NCI-H774 (cell line): ENCODE results near the gene GFRA4.

Experiments used
- DNase-seq: peaks from one replicate; lab custom pipeline; 2025; lab: John Stamatoyannopoulos, UW

GFRA4 gene, protein sequence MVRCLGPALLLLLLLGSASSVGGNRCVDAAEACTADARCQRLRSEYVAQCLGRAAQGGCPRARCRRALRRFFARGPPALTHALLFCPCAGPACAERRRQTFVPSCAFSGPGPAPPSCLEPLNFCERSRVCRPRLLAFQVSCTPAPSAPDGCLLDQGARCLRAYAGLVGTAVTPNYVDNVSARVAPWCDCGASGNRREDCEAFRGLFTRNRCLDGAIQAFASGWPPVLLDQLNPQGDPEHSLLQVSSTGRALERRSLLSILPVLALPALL

DNA sequence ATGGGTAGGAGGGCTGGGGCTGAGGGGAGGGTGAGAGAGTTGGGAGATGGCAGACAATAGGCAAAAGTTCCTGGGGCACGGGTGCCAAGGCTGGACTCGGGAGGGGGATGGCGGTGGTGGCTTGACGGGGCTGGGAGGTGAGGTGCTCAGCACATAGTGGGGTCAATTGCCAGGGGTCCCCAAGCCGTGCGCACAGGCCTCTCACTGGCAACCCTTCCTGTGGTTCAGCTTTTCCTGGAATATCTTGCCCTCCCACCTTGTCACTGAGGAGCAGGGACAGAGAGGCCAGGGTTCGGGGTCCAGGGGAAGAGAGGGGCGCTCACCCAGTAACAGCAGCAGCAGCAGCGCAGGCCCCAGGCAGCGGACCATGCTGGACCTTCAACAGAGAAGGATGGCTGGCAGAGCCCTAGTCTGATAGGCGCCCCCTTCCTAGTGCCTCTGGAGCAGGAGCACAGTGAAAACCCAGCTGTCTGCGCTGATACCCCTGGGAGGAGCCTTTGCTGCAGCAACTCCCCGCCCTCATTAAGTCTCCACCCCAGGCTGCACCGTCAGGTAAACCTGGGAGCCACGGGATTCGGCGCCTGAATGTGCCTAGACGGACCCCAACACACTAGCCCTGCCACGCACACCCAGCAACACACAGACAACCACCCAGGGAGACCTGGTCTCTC is at the start of gene GFRA4:
Gene GFRA4 (minus strand): TSS at position 369 of the 671 bp plus-strand sequence. CDS start 0 bp downstream, at position 369.
- DNase-seq: no peak

DNA sequence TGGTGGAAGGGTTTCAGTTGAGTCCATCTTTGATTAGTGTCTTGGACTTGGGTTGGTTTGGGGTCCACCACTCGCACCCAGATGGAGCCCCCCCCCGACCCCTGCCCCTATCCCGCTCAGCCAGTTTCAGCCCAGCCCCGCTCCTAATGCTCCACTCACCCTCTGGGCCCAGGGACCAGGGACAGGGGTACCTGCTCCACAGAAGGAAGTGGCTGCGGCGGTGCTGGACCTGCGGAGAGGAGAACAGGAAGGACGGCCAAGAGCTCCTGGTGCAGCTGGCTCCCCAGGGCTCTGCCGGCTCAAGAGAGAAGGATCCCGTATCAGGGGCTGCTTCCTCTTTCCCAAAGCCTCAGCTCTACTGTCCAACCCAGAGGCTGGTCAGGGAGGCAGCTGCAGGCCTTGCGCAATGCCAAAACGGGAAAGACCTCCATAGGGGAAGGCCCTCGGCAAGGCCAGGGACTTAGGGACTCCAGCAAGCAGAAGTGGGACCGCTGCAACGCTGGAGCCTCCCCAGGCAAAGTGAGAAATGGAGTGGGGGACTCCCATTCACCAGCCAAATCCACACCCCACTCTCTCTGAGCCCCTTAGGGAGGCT is 49.2 kb upstream of the GFRA4 start, which contains the start of gene SIGLEC1:
Gene SIGLEC1 (minus strand): TSS at position 322 of the 595 bp plus-strand sequence. CDS start 5,472 bp downstream, outside the sequence.
- no peak for DNase-seq

DNA sequence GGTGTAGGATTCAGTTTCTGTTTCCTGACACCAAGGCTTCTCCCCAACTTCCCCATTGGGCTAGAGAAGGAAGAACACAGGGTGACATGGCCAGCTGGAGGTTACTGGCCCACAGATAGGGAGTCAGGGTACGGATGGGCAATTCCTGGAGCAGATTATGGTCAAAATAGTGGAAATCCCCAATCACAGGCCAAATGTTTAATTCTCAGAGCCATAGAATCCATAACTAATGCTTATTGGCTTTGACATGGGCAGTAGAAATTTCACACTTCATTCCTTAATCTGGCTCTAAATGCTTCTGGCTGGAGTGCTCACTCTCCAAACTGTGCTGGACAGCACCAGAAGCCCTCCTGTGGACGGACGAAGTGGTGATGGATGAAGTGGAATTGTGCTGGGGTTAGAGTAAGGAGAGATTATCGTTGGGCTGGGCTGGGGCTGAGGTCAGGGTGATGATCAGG is 48.3 kb upstream of the GFRA4 start:
- no peak for DNase-seq

DNA sequence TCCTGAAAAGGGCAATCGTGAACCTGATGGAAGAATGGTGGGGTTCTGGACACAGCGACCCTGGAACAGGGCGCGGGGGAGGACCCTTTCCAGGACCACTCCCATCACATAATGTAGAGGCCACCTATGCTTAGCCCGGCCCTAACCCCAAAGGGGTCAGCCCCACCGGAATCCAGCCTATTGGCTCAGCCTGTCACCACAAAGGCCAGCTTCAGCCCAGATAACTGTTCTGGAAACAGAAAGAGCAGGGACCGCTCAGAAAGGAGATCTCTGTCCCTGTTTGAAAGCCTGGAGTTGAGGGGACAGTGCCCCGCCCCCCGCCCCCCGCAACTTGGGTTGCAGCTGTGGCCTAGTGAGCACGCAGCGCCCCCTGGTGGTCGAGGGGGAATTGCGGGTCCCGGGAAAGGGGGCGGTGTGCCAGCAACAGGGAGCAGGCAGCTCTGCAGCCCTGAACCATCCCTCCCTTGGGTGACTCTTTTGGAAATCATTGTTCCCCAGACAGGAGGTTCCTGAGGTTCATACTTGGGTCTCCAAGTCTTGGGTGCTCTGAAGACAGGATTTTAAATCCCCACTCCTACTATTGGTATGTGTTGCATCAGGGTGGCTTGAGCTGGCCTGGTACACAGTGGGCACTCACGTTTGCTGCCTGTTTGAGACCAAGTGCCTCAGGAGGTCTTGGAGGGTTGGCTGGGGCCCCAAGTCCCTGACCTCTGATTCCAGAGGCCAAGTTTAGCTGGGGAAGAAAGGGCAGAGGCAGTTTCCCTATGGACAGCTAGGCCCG is 47.7 kb upstream of the GFRA4 start:
- no peak for DNase-seq

DNA sequence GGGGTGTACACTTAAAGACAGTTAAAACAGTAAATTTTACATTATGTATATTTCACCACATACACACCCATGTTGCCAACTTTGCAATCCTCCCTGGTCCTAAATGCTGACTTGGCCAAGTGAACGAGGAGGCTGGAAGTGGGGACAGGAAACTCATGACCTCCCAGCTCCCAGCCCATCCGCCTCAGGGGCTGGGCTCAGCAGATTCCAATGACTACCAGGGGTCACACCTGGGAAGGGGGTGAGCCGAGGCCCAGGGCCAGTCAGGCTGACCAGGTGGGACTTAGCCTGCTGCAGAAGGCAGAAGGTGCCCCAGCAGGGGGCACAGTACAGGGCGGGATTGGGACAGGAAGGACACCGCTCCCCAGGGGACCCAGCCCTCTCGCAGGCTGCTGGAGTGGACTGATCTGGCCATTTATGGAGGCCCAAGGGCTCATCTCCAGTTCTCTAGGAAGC is 46.8 kb upstream of the GFRA4 start:
- DNase-seq: no peak

DNA sequence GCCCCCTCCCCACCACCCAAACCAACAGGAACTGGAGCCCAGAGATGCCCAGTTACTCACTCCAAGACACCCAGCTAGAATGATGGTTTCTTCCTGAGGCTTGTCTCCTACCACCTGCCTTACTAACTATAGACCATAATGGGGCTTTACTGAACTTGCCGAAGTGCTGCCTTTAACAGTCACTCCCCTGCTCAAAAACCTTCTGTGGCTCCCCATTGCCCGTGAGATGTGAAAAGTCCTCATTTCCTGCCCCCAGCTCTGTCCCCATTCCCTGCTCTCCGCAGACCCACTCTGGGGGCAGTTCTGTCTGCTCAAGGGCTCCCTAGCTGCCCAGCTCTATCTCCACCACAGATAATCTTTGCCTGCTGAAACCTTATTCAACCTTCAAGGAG is 44.3 kb upstream of the GFRA4 start:
- DNase-seq: no peak

DNA sequence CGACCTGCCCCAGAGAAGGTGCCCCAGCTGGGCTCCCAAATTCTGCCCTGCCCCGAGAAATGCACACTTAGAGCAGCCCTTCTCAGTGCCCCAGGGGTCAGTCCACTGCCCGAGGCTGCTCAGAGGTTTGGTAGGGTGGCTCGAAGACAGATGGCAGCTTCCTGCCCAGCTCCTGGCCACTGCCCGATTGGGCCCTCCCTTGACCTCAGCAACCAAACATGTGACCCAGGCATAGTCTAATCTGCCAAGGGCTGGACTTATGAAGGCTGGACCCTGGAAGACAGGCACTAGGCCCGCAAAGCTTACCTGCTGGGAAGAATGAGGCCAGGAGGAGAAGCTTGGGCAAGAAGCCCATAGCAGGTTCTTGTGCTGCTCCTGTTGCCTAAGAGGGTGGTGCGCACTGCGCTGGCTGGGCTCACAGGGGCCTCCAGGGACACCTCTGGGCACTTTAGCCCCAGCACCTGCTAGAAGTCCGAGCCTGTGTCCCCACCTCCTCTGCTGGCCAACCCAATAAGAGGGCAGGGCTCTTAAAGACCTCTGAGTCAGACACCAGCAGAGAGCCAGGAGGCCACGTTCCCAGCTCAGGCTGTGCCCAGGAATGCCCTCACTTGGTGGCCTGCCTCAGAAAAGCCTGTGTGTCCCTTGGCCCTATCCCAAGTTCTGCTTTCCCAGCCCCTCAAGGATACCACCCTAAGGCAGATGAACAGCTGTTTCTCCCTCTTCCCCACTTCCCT is 43.7 kb upstream of the GFRA4 start:
- no peak for DNase-seq

DNA sequence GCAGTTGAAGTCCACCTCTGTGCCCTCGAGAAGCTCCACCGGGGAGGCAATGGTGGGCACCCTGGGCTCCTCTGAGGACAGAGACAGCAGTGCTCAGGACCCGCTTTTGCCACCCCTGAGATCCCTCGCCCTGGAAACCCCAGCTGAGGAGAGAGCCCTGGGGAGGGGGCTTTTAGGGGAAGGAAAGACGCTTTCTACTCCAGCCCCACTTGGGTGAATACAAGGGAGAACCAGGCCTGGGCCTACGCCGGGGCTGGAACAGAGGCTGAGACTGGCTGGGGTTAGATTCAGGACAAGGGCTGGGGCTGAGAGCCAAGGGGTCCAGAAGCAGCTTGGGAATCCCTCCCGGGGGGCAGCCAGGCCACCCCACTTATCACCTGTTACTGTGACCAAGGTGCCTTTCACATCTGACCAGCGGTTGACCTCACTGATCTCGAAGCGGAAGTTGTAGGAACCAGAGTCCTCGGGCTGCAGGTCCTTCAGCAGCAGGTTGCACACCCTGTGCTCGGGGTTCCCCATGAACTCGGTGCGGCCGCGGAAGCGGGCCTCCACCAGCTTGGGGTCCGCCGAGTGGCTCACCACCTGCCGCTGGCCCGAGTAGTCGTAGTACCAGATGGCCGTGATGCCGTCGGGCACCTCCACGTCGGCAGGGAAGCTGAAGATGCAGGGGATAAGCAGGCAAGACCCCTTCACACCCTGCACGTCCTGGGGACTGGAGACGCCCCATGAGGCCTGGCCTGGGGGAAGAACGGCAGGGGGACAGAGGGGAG is 43.0 kb upstream of the GFRA4 start:
- DNase-seq: no peak

DNA sequence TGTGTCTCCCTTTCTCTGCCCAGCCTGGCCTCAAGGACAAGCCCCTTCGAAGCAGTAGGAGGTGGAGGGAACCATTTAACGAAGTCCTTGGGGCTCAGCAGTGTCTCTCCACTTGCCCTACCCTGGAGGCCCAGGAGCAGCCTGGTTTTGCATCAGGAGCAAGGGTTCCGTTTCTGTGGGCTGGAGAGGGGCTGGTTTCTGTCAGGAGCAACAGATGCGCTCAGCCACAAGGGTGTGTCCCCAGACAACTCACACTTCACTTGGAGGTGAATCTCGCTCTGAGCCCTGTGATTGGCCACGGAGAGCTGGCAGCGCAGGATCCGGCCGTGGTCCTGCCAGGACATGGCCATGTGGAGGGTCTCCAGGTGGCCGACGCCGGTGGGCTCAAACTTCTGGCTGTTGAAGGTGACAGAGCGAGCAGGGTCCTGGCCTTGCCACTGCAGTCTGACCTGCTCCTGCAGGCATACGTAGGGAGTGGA is 42.3 kb upstream of the GFRA4 start:
- no peak for DNase-seq

DNA sequence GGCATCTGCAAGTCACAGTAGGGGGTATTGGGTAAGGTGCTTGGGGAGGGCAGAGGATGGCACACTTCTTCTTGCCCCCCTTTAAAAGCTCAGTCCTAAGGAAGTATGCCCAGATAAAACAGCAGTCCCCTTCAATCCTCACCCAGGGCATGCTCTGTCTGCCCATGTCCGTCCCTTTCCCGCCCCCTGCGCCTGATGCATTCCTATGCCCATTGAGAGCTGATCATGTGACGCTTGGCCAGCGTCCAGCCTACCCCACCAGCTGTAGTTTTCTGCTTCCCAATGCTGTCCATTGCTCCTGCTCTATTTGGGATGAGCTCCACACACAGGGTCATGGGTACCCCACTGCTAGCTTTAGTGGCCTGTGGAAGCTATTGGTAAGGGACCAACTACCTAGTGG is 40.9 kb upstream of the GFRA4 start:
- no peak for DNase-seq

DNA sequence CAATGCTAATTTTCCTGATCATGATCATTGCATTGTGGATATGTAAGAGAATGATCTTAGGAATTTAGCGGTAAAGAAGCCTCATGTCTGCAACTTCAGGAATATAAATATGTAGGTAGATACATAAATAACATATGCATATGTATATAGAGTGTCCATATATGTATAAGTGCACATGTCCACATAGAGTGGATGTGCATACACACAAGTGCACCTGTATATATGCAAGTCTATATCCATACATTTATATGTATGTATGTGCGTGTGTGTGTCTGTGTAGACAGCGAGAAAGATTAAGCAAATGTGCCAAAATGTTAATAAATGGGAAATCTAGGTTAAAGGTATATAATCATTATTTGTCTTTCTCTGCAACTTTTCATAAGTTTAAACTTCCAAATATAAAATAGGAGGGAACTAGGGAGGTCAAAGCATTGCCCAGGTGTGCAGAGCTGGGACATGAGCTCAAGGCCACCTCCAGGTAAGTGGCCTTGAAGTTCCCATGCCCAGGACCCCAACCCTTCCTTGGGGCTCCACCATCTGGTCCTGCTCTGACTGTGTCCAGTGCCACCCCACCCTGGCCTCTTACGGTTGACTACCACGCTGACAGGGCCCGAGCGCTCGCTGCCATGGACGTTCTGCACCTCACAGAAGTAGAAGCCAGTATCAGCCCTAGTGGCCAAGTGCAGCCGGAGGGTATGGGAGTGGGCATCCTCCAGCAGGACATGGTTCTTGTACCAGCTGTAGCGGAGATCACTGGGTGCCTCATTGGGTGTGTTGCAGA is 39.6 kb upstream of the GFRA4 start:
- no peak for DNase-seq

DNA sequence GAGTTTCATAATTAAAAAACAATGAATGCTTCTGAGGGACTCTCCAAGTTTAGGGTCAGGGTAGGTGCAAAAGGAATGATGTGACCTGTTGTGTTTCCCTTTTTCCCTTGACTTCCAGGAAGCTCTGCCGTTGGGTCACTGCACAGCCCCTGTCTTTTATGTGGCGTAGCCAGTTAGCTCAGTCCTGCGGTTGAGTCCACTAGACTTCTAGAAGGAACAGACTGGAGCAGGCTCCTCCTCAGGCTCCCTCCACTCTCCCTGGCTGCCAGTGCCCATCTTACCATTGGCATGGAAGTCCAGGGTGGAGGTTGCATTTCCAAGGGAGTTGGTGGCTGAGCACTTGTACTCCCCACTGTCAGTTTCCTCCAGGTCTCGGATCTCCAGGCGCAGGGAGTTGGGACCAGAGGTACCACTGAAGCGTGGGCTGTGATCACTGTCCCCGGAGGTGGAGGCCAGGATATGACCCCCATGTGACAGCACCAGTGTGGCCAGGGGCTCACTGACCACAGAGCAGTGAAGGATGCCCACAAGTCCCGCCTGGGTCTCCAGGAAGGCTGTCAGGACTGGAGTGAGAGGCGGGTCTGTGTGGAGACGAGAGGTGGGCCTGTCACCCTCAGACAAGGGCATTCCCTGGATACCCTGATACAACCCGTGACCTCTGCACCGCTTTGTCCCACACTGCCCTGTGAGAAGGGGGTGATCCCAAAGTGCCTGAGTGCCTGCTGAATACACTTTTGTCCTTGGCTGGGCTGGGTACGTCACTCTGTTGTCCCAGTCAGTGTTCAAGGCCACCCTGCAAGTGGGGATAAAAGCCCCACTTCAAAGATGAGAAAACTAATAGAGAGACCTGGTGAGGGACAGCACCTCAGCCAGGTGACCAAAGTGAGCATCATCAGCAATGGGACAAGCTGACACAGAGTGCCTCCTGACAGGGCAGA is 38.1 kb upstream of the GFRA4 start:
- DNase-seq: no peak

DNA sequence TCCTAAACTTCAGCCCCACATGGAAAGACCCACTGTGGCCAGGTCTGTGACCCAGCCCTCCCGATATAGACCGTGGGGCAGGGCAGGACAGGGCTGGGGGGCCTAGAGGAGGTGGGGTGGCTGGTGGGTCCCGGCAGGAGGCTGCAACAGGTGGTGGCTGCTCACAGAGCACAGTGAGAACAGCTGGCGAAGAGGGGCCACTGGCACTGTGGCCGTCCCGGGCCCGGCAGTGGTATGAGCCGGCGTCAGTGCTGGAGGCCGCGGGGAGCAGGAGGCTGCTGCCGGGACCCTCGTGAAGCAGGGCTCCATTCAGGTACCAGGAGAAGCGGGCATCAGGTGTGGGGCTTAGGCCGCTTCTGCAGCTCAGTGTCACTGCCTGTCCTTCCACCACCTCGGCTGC is 35.8 kb upstream of the GFRA4 start:
- DNase-seq: no peak

DNA sequence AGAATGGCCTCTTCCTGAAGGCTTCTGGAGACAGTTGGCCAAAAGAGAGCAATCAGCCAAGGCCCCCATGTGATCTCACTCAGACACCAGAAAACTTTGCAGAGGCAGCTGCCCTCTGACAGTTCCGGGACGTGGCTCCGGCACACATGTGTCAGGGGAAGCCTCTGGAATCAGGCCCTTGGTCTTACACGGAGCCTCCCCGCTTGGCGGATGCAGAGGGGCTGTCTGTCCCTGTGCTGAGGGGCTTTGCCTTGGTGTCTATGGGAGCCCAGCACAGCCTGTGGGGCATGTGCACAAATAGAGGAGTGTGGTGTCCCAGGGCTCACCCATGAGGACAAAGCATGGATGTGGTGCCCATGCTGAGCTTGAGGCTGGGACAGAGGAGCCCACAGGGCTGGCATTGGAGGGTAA is 35.4 kb upstream of the GFRA4 start:
- DNase-seq: no peak

DNA sequence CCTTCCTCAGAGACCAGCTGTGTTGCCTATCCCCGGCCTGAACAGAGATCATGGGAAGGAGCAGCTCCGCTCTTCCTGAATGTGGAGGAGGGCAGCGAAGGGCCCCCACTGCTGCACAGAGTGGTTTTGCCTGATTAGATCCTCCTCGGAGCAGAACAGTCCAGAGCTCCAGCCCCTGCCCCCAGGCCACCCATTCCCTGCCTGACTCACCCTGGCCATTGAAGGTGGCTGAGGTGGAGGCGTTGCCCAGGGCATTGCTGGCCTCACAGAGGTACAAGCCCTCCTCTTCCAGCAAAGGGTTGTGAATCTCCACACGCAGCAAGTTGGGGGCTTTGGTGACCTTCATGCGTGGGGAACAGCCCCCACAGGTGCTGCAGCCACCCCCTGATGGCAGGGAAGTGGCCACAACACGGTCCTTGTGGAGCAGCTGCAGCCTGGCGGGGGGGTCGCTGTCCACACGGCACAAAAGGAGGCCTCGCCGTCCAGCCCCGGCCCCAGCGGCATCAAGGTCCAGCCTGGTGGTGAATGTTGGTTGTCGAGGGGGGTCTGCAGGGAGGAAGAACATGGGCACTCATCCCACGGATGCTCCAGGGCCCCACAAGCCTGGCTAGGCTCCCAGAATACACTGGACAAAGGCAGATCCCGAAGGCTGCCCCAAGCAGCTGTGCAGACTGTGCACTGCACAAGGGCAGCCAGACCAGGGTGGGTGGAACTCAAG is 34.5 kb upstream of the GFRA4 start:
- no peak for DNase-seq

DNA sequence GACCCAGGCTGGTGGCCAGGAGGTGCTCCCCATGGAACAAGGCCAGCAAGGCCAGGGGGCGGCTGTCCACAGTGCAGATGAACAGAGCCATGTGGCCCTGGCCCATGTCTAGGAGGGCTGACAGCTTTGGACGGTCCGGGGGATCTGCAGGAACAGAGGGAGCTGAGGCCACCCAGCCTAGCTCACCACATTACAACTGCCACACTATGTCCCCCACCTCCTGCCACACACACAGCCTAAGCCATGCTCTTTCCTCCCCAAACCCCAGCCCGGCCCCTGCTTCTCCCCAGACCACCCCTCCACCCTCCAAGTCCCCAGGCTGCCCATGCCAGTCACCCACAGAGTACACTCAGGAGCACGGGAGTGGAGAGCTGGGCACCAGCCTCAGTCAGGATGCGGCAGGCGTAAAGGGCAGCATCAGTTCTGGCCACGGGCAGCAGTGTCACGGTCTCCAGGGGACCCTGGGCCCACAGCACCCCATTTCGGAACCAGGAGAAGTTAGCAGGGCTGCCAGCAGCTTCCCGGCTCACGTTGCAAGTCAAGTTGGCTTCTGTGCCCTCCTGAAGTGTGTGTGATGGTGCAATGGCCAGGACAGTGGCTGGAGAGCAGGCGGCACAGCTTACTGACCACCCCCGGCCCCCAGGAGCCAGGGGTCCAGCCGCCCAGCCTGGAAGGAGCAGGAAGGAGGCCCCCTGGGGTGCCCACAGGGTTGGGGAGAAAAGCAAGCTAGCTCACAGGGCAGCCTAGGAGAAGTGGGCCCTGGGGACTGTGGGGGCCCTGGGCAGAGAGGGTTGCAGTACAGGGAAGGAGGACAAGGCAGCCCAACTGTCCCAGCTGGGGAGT is 33.8 kb upstream of the GFRA4 start:
- DNase-seq: no peak

DNA sequence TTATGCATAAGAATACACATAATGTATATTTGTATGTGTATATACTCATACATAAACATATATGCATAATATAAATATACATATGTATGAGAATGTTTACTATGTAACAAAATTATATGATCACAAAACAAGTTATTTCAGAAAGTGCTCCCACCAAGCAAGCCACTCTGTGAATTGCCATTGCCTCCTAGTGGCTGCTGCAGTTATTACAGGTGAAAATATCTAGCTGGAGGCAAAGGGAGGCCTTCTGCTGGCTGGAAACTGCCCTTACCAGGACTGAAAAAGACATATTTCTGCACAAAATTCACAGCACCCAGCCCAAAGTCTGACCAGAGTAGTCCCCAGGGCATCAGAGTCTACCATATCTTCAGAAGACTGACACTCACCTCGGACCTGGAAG is 33.0 kb upstream of the GFRA4 start:
- DNase-seq: no peak
